ENCODE measurements around the gene ATXN10.

GRCh38 chr22:45757068-45757467 lies 85.4 kb downstream of the ATXN10 start:
- TF ChIP-seq GABPA (IDR thresholded peaks at IDR 0.05; ENCODE audit: low read depth) (no peak), TBL1XR1 (IDR thresholded peaks at IDR 0.05; ENCODE audit: low read depth, low read length) (no peak), POLR2AphosphoS2 (IDR thresholded peaks at IDR 0.05; ENCODE audit: low read depth, low read length) (no peak), FOS (IDR thresholded peaks at IDR 0.05; ENCODE audit: borderline replicate concordance, extremely low read depth, insufficient read length) (no peak), POLR2A (IDR thresholded peaks at IDR 0.05; ENCODE audit: low read depth, low read length) (no peak), CTCF (IDR thresholded peaks at IDR 0.05 in 2 of 3, conservative IDR thresholded peaks at IDR 0.05 in 1 of 3; ENCODE audit: control insufficient read depth in 2 of 3, extremely low read depth in 1 of 3, insufficient read depth in 1 of 3, low read depth in 3 of 3, low read length in 3 of 3) (no peak), EZH2 (IDR thresholded peaks at IDR 0.05; ENCODE audit: borderline replicate concordance, control insufficient read depth, low read depth, low read length) (no peak), RAD21 (IDR thresholded peaks at IDR 0.05; ENCODE audit: insufficient read depth, low read depth, low read length) (no peak)

All from GM12878 (cell line).